HepG2 (cell line): ENCODE measurements around the gene ITPK1. TPM values are rescaled to one million over a fixed set of nuclear protein-coding genes. Genes with fewer than 3 reads are reported as not detected.

ENCODE experiments used
- ARID5B ChIP-seq: IDR thresholded peaks from 2 replicates; pipeline ENCODE4 v1.4.0; 2020; ENCODE audit warnings: mild to moderate bottlenecking, missing genetic modification reagents
- CHD4 ChIP-seq: fragments of 200-600 bp; sonication (generic); IDR thresholded peaks from 2 replicates; pipeline ENCODE4 v1.7.0; 2017; ENCODE audit warnings: mild to moderate bottlenecking, low read length, borderline replicate concordance
- DMAP1 ChIP-seq: IDR thresholded peaks from 2 replicates; pipeline ENCODE4 v1.6.1; 2016
- FOXA1 ChIP-seq, 2 experiments: fragments of 450-650 bp in 1 of 2; sonication (generic) in 1 of 2; formaldehyde crosslinking in 1 of 2; IDR thresholded peaks; 2 replicates each; pipeline versions ENCODE4 v1.4.0 to v1.6.1; 2016 to 2020; ENCODE audit warnings: missing genetic modification reagents in 1 of 2
- HNRNPK ChIP-seq: fragments of 200-400 bp; formaldehyde crosslinking; IDR thresholded peaks from 2 replicates; pipeline ENCODE4 v1.6.1; 2018; ENCODE audit warnings: low read length, low read depth, moderate library complexity, mild to moderate bottlenecking; ENCODE audit not compliant: poor library complexity, severe bottlenecking
- IKZF4 ChIP-seq: sonication (generic); formaldehyde crosslinking; IDR thresholded peaks from 2 replicates; pipeline ENCODE4 v1.5.1; 2020; ENCODE audit warnings: borderline replicate concordance, mild to moderate bottlenecking, low read depth, missing genetic modification reagents; ENCODE audit errors: not compliant biosample characterization
- KDM5B ChIP-seq: sonication (generic); formaldehyde crosslinking; IDR thresholded peaks from 2 replicates; pipeline ENCODE4 v1.4.0; 2020; ENCODE audit warnings: missing genetic modification reagents, mild to moderate bottlenecking, borderline replicate concordance
- PATZ1 ChIP-seq: sonication (generic); formaldehyde crosslinking; IDR thresholded peaks from 2 replicates; pipeline ENCODE4 v1.4.0; 2020; ENCODE audit warnings: missing genetic modification reagents
- PPARG ChIP-seq: conservative IDR thresholded peaks from 2 replicates; pipeline ENCODE4 v1.6.1; 2016; ENCODE audit warnings: missing biosample characterization, missing genetic modification reagents
- RFXANK ChIP-seq: IDR thresholded peaks from 2 replicates; pipeline ENCODE4 v1.6.1; 2016
- SALL1 ChIP-seq: sonication (generic); formaldehyde crosslinking; IDR thresholded peaks from 2 replicates; pipeline ENCODE4 v1.8.0; 2022; ENCODE audit warnings: mild to moderate bottlenecking, missing genetic modification reagents
- SAP130 ChIP-seq: IDR thresholded peaks from 2 replicates; pipeline ENCODE4 v1.6.1; 2016; ENCODE audit warnings: low read depth
- TBX2 ChIP-seq: sonication (generic); formaldehyde crosslinking; IDR thresholded peaks from 2 replicates; pipeline ENCODE4 v1.5.0; 2020; ENCODE audit warnings: missing genetic modification reagents, mild to moderate bottlenecking, borderline replicate concordance
- TCF7 ChIP-seq: sonication (generic); IDR thresholded peaks from 2 replicates; pipeline ENCODE4 v1.6.1; 2016; ENCODE audit warnings: antibody characterized with exemption, low read depth
- YEATS2 ChIP-seq: sonication (generic); formaldehyde crosslinking; IDR thresholded peaks from 2 replicates; pipeline ENCODE4 v1.4.0; 2020; ENCODE audit warnings: missing genetic modification reagents, borderline replicate concordance
- ZBTB38 ChIP-seq: sonication (generic); formaldehyde crosslinking; IDR thresholded peaks from 2 replicates; pipeline ENCODE4 v1.5.1; 2020; ENCODE audit warnings: mild to moderate bottlenecking, missing genetic modification reagents
- ZFX ChIP-seq: sonication (generic); formaldehyde crosslinking; IDR thresholded peaks from 2 replicates; pipeline ENCODE4 v1.4.0; 2020; ENCODE audit warnings: mild to moderate bottlenecking, low read depth, missing genetic modification reagents, moderate library complexity
- ZNF235 ChIP-seq: sonication (generic); formaldehyde crosslinking; IDR thresholded peaks from 2 replicates; pipeline ENCODE4 v1.8.1; 2023; ENCODE audit warnings: mild to moderate bottlenecking, missing genetic modification reagents, borderline replicate concordance
- ZNF563 ChIP-seq: sonication (generic); formaldehyde crosslinking; IDR thresholded peaks from 2 replicates; pipeline ENCODE4 v1.8.0; 2022; ENCODE audit warnings: mild to moderate bottlenecking, moderate library complexity, missing genetic modification reagents
- ZSCAN25 ChIP-seq: sonication (generic); formaldehyde crosslinking; IDR thresholded peaks from 2 replicates; pipeline ENCODE4 v1.8.0; 2022; ENCODE audit warnings: mild to moderate bottlenecking, missing genetic modification reagents
- polyA plus RNA-seq, 8 experiments: library from polyadenylated mRNA; depleted of rRNA in 3 of 8; stranded (reverse) in 7 of 8; unstranded in 1 of 8; fragments of >200 nt; fragmentation: Illumina TruSeq in 4 of 8; extraction: Trizol in 4 of 8; gene quantifications; 2 replicates each; pipeline versions ENCODE4 v1.2.1 to v1.2.3, GENCODE V29; 2011 to 2016; ENCODE audit warnings: low read depth in 4 of 8, missing spikeins in 1 of 8, mixed read lengths in 1 of 8; ENCODE audit not compliant: insufficient read depth in 1 of 8
- total RNA-seq, 5 experiments: library from RNA; depleted of rRNA; stranded (reverse); fragments of >200 nt; fragmentation: Illumina TruSeq; extraction: Trizol; gene quantifications; 2 replicates each; pipeline ENCODE4 v1.2.3, GENCODE V29; 2016; ENCODE audit warnings: low read depth in 1 of 5
- TF ChIP-seq, protein P1 (sequence below): sonication (generic); formaldehyde crosslinking; IDR thresholded peaks from 2 replicates; pipeline ENCODE4 v1.4.0; 2020; ENCODE audit warnings: mild to moderate bottlenecking, missing genetic modification reagents
- TF ChIP-seq, protein P2 (sequence below): sonication (generic); formaldehyde crosslinking; IDR thresholded peaks from 2 replicates; pipeline ENCODE4 v1.8.1; 2022; ENCODE audit warnings: mild to moderate bottlenecking, missing genetic modification reagents

The ITPK1 gene
- total and polyA plus RNA-seq, 2 of the 13 experiments (the other 11 are each of a cell fraction or from before 2014, with no cell fraction given), result 20.5 to 47.5 TPM

GRCh38 chr14:92963301-92964123 lies 152.2 kb downstream of the ITPK1 start (continued):
- TF ChIP-seq IKZF4 (no peak), RFXANK (CRISPR knock-in tag) (no peak), ZNF235 (CRISPR knock-in tag) (no peak), TCF7 (0 out of 2 replicates have a peak, but pooled peaks have one; percentile 11), PATZ1 (CRISPR knock-in tag) (no peak; the same call in 1 of the 2 replicates), ZNF563 (CRISPR knock-in tag) (0 out of 2 replicates have a peak, but pooled peaks have one; percentile 63), CHD4 (no peak), HNRNPK (no peak), ZBTB38 (CRISPR knock-in tag) (peak; percentile 55; the same call in 1 of the 2 replicates), SAP130 (peak; percentile 29; the same call in 1 of the 2 replicates), FOXA1 (IDR thresholded peaks at IDR 0.05) (no peak), FOXA1 (CRISPR knock-in tag; IDR thresholded peaks at IDR 0.05) (0 out of 2 replicates have a peak, but pooled peaks have one; percentile 36), ZSCAN25 (no peak), DMAP1 (CRISPR knock-in tag) (no peak), PPARG (CRISPR knock-in tag) (peak; percentile 51; the same call in 1 of the 2 replicates), TBX2 (peak; percentile 30; the same call in 1 of the 2 replicates), YEATS2 (CRISPR knock-in tag) (no peak), KDM5B (no peak), ZFX (0 out of 2 replicates have a peak, but pooled peaks have one; percentile 5), ARID5B (CRISPR knock-in tag) (peak; percentile 36; the same call in 1 of the 2 replicates), SALL1 (CRISPR knock-in tag) (peak; percentile 51)
- TF ChIP-seq, protein P1, sequence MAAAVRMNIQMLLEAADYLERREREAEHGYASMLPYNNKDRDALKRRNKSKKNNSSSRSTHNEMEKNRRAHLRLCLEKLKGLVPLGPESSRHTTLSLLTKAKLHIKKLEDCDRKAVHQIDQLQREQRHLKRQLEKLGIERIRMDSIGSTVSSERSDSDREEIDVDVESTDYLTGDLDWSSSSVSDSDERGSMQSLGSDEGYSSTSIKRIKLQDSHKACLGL (CRISPR knock-in tag), result no peak
- TF ChIP-seq, protein P2, sequence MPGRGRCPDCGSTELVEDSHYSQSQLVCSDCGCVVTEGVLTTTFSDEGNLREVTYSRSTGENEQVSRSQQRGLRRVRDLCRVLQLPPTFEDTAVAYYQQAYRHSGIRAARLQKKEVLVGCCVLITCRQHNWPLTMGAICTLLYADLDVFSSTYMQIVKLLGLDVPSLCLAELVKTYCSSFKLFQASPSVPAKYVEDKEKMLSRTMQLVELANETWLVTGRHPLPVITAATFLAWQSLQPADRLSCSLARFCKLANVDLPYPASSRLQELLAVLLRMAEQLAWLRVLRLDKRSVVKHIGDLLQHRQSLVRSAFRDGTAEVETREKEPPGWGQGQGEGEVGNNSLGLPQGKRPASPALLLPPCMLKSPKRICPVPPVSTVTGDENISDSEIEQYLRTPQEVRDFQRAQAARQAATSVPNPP (CRISPR knock-in tag), result no peak
